HG02798 (cell line): Measurements from ENCODE around the gene RHBDL1.

Experiments
- ATAC-seq: cut with Tn5 transposase; IDR thresholded peaks from one replicate; pipeline ENCODE4 v1.9.1; 2021; ENCODE audit warnings: mild to moderate bottlenecking; ENCODE audit not compliant: unreplicated experiment, poor library complexity

The RHBDL1 gene

GRCh38 chr16:672371-672770, 3.1 kb upstream of the RHBDL1 start:
- ATAC-seq, result no peak

- no peak for ATAC-seq
Observed at GRCh38 chr16:672851-673250, 2.6 kb upstream of the RHBDL1 start.

DNA sequence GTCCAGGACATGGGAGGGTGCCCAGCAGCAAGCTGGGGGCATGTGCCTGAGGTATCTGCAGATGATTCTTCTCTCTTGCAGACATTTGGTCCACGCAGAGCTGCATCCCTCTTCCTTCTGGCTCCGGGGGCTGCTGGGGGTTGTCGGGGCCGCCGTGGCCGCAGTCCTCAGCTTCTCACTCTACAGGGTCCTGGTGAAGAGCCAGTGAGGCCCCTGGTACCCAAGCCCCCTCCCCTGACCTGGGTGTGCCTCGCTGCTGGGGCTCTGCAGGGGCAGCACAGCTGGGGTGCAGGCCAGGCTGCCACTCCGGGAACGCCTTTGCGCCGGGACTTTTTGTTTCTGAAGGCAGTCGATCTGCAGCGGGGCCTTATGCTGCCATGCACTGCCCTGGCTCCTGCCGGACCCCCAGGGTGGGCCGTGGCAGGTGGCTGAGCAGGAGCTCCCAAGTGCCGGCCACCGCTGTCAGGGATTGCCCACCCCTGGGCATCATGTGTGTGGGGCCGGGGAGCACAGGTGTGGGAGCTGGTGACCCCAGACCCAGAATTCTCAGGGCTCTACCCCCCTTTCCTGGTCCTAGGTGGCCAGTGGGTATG, 2.0 kb upstream of the RHBDL1 start:
- no peak for ATAC-seq

DNA sequence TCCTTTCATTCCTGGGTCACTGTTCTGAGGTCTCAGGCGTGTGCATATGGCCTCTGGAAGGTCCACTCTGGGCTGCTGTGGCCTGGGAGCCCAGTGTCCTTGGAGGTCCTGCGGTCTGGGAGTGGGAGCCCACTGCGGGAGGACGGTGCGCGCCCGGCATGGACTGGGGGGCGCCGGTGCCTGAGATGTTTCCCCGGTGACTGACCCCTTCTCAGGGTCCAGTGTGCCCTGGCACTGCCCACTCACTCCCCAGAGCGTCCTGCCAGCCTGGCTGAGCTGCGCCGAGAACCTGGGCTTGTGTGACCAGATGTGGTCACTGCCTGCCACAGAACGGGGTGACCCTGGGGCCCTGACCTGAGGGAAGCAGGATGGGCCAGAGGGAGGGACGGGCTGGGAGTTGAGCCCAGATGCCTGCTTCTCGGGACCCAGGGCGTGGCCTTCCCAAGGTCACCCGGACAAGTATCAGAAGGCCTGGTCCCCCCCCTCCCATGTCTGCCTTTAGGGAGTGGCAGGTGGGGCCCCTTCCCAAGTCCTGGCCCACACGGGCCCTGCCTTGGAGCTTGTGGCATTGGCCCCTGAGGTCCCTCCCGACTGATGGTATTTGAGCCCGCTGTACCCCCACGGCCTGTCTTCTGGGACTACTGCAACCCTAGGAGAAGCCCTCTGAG, 1.1 kb upstream of the RHBDL1 start:
- ATAC-seq, result no peak

DNA sequence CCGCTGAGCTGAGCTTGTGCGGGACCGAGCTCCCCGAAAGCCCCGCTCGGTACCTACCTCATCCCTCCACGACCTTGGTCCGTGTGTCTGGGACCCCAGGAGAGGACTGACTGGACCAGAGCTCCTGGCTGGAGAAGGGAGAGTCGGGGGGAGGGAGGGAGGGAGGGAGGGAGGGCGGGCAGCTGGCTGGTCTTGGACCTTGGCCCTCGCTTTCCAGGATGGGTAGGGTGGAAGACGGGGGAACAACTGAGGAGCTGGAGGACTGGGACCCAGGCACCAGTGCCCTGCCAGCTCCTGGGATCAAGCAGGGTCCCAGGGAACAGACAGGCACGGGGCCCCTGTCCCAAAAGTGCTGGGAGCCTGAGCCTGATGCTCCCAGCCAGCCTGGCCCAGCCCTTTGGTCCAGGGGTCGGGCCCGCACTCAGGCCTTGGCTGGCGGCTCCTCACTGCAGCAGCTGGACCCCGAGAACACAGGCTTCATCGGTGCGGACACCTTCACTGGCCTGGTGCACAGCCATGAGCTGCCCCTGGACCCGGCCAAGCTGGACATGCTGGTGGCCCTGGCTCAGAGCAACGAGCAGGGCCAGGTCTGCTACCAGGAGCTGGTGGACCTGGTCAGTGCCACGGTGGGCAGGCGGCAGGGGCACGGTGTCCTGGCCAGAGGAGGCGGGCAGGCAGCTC, 553 bp downstream of the RHBDL1 start:
- no peak for ATAC-seq

GRCh38 chr16:676565-676902, 1.1 kb downstream of the RHBDL1 start:
- no peak for ATAC-seq

DNA sequence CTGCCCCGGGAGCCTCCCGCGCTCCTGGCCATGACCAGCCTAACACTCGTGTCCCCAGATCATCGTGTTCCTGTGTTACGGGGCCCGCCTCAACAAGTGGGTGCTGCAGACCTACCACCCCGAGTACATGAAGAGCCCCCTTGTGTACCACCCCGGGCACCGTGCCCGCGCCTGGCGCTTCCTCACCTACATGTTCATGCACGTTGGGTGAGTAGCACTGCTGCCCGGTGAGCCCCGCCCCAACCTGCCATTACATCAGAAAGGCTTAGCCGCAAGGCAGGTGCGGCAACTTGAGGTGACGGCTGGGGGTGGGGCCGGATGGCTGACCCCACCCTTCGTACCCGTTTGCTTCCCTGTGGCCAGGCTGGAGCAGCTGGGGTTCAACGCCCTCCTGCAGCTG, 1.4 kb downstream of the RHBDL1 start:
- ATAC-seq, result no peak

GRCh38 chr16:677316-678190, 2.1 kb downstream of the RHBDL1 start:
- no peak for ATAC-seq

GRCh38 chr16:678209-678857, 2.9 kb downstream of the RHBDL1 start:
- no peak for ATAC-seq

DNA sequence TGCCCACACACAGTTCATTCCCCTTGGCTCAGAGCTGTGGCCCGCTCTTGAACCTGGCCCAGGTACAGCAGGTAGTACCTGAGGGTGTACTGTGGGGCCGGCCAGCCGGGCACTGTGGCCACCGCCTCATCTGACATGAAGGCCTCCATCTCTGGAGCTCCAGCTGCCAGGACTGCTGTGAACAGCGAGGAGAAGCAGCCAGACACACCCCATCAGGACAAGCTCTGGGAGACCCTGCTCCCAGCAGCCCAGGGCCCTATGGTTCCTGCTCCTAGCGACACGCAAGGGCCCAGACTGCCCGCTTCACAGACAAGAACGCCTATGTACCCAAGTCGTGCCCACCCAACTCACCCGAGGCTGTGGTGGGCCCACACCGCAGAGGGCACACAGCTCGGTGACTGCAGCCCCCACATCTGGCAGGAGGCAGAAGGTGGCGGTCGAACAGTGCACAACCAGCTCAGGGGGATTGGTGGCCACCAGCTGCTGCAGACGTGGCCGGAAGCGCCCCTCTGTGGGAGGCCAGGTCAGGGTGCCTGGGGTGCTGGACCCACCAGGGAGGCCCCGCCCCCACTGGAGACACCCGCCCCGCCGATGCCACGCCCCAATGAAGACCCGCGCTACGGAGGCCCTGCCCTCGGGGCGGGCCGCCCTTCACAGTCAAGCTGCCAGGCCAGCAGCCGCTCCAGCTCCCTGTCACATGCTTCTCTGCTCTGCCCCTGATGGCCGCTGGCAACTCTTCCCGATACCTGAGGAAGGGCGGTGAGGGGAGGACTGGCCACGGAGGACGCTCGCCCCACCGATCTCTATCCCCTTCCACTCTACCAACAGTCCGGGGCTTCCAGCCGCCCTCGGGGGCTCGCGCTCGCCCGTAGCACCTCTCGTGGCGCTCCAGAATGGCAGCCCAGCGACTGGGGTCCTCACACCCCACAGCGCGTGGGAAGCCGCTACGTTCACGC, 3.7 kb downstream of the RHBDL1 start:
- no peak for ATAC-seq

GRCh38 chr16:679814-680624, 4.5 kb downstream of the RHBDL1 start, which contains the start of gene STUB1:
Gene STUB1 (plus strand): TSS chr16:680410. CDS start chr16:680526, 116 bp downstream.
- ATAC-seq, result peak; percentile 46

- no peak for ATAC-seq
Observed at GRCh38 chr16:680625-680945, 5.1 kb downstream of the RHBDL1 start.

DNA sequence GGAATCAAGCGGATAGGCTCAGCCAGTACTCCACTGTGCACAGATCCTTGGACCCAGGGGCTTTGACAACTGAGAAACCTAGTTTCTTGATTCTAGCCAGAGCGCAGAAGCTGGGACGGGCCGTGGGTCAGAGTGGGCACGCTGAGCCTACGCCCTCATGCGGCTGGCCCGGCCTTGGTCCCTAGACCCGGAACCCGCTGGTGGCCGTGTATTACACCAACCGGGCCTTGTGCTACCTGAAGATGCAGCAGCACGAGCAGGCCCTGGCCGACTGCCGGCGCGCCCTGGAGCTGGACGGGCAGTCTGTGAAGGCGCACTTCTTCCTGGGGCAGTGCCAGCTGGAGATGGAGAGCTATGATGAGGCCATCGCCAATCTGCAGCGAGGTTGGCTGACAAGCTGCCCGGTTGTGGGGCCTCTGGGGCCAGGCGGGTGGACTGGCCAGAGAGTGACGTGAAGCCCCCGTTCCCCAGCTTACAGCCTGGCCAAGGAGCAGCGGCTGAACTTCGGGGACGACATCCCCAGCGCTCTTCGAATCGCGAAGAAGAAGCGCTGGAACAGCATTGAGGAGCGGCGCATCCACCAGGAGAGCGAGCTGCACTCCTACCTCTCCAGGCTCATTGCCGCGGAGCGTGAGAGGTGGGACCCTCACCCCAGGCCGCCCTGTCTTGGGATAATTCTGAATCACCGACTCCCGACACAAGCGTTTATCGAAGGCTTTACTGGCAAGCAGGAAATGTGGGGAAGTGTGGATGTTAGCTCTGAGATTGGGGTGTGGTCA, 5.7 kb downstream of the RHBDL1 start:
- no peak for ATAC-seq

DNA sequence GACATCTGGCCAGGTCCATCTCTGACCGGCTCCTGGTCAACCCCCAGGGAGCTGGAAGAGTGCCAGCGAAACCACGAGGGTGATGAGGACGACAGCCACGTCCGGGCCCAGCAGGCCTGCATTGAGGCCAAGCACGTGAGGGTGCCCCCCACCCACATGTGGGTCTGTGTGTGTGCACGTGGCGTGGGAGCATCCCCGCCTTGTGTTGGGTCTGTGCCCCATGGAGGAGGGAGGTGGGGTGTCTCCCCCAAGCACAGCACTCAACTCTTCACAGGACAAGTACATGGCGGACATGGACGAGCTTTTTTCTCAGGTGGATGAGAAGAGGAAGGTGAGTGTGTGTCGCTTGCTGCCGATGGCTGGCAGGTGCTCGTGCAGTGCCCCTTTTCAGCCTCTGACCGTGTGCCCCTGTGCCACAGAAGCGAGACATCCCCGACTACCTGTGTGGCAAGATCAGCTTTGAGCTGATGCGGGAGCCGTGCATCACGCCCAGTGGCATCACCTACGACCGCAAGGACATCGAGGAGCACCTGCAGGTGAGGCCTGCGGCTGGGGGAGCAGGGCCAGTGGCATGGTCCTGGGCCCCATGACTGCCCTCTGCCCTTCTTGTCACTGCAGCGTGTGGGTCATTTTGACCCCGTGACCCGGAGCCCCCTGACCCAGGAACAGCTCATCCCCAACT, 6.4 kb downstream of the RHBDL1 start:
- ATAC-seq, result no peak

DNA sequence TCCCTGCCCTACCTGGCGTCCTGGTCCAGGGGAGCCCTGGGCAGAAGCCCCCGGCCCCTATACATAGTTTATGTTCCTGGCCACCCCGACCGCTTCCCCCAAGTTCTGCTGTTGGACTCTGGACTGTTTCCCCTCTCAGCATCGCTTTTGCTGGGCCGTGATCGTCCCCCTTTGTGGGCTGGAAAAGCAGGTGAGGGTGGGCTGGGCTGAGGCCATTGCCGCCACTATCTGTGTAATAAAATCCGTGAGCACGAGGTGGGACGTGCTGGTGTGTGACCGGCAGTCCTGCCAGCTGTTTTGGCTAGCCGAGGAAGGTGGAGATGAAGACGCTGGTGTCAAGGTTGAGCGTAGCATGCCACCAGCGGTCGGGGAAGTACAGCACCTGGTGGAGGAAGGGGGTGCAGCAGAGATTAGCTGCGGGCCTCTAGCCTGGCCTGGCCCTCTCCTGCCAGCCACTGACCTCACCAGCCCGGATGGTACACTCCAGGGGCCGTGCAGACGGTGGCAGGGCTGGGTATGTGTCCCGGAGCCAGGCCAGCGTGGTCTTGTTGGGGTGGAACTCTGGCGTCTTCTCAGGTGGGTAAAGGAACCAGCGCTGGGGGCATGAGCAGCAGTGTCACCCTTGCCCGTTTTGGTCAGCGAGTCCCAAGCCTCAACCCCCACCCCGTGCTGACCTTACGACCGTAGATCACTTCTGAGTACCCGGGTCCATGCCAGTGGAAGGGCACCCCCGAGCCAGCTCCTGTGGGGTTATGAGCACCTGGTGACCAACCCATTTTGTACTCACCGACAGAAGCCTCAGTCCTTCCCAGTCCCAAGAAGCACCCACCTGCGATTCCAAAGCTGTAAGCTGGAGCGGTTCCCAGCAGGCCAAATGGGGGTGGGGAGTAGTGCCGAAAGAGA, 7.3 kb downstream of the RHBDL1 start:
- ATAC-seq, result no peak

GRCh38 chr16:683396-684070, 8.1 kb downstream of the RHBDL1 start:
- ATAC-seq, result no peak
